Tibial nerve (tissue), 3 donors: Measurements from ENCODE around the gene CCDC150.

Source experiments
- POLR2A ChIP-seq, 2 donors: fragments of 450-650 bp; IDR thresholded peaks; one replicate each; pipeline ENCODE4 v1.6.1; 2017; ENCODE audit warnings: antibody characterized with exemption in 2 of 2, mild to moderate bottlenecking in 2 of 2, moderate library complexity in 2 of 2
- TF ChIP-seq, protein P1 (sequence below), 5 experiments: fragments of 200-600 bp in 3 of 5; fragments of 450-650 bp in 2 of 5; sonication (generic) in 3 of 5; IDR thresholded peaks; one replicate each; pipeline ENCODE4 v1.5.1; 2016 to 2019; ENCODE audit warnings: antibody characterized with exemption in 5 of 5, mild to moderate bottlenecking in 3 of 5, moderate library complexity in 2 of 5

DNA sequence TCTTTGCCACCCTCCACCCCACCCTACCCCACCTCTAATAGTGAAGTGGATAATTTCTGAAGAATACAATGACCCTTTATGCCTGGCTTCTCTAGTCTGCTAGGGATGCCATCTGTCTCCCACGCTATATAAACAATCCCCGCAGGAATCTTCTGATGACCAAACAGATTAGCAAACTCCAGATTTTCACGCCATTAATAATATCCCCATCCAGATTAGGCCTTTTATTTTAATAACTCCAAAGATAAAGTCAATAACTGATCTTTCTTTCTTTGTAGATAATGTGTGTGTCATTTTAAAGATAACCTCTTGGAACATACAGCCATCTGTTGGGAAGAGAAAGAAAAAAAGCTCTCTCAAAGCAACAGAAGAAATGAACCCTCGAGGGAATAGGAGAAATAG, 47.9 kb upstream of the CCDC150 start:
- no peak for TF ChIP-seq POLR2A (IDR thresholded peaks at IDR 0.05)
- TF ChIP-seq, protein P1, sequence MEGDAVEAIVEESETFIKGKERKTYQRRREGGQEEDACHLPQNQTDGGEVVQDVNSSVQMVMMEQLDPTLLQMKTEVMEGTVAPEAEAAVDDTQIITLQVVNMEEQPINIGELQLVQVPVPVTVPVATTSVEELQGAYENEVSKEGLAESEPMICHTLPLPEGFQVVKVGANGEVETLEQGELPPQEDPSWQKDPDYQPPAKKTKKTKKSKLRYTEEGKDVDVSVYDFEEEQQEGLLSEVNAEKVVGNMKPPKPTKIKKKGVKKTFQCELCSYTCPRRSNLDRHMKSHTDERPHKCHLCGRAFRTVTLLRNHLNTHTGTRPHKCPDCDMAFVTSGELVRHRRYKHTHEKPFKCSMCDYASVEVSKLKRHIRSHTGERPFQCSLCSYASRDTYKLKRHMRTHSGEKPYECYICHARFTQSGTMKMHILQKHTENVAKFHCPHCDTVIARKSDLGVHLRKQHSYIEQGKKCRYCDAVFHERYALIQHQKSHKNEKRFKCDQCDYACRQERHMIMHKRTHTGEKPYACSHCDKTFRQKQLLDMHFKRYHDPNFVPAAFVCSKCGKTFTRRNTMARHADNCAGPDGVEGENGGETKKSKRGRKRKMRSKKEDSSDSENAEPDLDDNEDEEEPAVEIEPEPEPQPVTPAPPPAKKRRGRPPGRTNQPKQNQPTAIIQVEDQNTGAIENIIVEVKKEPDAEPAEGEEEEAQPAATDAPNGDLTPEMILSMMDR (IDR thresholded peaks at IDR 0.05), result no peak
